22Rv1 (cell line): ENCODE data around the gene ZFYVE28.

Experiments used
- CTCF ChIP-seq: fragments of 450-650 bp; IDR thresholded peaks from 2 replicates; pipeline ENCODE4 v1.5.1; 2017; ENCODE audit warnings: mild to moderate bottlenecking
- ZFX ChIP-seq: fragments of 450-650 bp; IDR thresholded peaks from 2 replicates; pipeline ENCODE4 v1.6.1; 2017; ENCODE audit warnings: antibody characterized with exemption, borderline replicate concordance

DNA sequence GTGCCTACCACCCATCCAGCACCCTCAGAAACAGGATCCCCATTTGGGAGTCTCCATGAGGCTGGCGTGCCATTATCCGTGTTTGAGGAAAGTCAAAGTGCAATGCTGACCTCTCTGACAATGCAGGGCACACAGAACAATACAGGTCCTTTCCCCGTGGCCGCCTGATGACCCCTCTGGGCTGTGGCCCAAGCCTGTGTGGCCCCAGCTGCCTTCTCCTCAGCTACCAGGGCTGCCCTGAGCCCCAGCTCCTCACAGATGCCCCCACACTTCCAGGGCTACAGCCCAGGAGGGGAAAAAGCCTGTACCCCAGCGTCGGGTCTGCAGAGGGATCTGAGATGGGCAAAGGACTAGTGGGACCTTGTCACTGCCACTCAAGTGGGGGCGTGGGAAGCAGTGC is 15.5 kb downstream of the ZFYVE28 start:
- TF ChIP-seq CTCF: no peak
- no peak for TF ChIP-seq ZFX
